NCI-H1105 treated with DMSO at 0.1 percent for 48 hours (cell line): ENCODE measurements around the gene SEMA5A.
"Not testable (repeated sequence)": the region's sequence is repeated elsewhere in the genome, so short reads cannot be mapped to it uniquely, and the experiment has no call there.

Experiments
- DNase-seq: peaks from one replicate; lab custom pipeline; 2025; lab: John Stamatoyannopoulos, UW

SEMA5A gene

GRCh38 chr5:9440517-9440916, 105.4 kb downstream of the SEMA5A start:
- DNase-seq: no peak

DNA sequence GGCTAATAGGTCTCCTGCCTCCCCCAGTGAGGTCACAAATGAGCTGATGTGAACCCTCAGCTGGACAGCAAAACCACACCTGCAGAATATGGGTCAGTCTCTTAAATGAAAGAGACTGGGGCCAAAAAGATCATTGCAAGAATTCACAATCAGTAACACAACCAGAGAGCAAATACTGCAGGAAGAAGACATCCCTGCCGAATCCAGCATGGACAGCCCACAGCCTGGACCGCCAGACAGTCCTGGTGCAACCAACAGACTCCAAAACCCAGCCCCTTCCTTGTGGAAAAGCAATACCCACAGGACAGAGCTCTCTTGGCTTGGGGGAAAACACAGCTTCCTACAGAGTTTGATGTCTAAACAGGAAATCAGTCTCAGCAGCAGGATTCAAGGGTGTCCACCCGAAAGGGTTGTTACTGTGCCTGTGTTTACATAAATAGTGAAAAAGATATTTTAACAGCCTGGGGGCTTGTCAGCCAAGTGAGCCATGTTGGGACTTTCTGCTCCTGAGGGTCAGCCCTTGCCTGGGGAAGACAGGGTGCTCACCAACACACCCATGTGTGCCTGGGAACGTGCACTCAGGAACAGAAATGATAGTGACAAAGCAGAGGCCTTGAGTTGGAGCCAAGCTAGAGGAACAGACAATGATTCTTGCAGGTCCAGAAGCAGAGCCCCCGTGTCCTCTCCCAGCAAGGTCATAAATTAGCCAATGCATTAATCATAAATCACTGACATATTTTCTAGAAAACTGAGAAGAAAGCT, 106.2 kb downstream of the SEMA5A start:
- DNase-seq: no peak

GRCh38 chr5:9438596-9439354, 107.1 kb downstream of the SEMA5A start:
- DNase-seq: no peak

GRCh38 chr5:9437741-9438240, 108.1 kb downstream of the SEMA5A start:
- no peak for DNase-seq

DNA sequence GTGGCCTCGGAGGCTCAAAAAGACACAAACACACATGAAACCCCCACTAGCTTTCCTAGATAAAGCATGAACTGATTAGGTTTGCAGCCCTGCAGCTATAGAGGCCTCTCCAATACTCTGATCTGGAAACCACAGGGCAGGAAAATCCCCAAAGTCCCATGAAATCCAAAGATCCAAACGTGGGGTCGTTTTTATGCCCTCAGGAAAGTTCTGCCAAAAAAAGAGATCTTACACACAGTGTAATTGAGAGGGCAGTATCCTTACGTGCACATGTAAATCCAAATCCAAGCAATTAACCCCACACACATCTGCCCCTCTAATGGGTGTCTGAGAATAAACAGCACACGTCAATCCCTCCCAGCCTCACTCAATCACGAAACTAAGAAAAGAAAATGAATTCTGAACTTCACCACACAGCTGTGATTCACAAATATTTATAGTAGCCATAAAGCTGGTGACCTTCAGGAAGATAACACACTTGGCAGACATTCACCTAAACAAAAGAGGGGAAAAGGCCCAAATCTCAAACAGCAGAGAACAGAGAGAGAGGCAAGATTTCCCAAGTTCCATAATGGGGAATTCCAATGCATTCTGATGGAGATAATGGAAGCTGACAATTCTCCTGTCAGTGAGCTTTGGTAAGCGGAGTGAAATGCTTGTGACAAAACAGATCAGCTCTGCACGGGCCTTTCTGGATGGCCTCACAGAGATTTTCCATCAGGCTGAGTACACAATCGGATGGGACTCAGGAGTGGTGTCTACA, 114.2 kb downstream of the SEMA5A start:
- DNase-seq: no peak

- DNase-seq: no peak
These were observed 114.8 kb downstream of the SEMA5A start for GRCh38 chr5:9431151-9431495.

DNA sequence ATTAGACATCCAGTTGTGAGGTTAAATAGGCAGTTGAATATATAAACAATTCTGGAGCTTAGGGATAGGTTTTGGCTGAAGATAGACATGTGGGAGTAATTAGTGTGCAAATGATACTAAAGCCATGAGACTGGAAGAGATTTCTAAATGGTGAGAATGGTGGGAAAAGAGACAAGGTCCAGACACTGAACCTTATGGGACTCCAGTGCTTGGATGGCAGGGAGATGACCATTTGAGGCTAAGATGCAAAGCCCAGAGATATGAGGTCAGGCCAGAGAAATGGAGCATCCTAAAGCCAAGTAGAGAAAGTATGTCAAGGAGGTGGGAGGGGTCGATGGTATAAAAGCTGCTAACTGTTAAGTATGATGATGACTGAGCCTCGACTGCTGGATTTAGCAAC, 115.6 kb downstream of the SEMA5A start:
- DNase-seq: no peak

- no peak for DNase-seq
These were observed 116.1 kb downstream of the SEMA5A start for GRCh38 chr5:9429691-9430215.

GRCh38 chr5:9428272-9428671, 117.6 kb downstream of the SEMA5A start:
- no peak for DNase-seq

- DNase-seq: no peak
These were observed 120.2 kb downstream of the SEMA5A start for GRCh38 chr5:9425710-9426109.

GRCh38 chr5:9423571-9423970, 122.3 kb downstream of the SEMA5A start:
- DNase-seq: no peak

GRCh38 chr5:9421884-9422283, 124.0 kb downstream of the SEMA5A start:
- no peak for DNase-seq

DNA sequence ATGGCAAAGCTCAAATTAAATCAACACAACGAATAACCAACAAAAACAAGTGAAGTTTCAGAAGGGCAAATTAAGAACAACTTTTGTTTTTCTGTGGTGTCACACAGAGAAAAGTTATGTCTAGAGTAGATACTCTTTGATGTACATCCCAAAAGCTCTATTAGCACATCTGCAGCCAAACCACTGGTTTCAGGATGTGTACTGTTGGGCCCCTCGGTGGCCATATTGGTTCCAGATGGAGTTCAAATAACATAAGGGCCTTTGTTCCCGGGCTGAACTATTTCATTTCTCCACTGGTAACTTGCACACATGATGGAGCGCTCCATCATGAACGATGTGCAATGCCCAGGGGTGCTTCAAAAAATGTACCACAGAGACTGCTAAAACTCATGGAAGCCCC, 126.1 kb downstream of the SEMA5A start:
- no peak for DNase-seq

DNA sequence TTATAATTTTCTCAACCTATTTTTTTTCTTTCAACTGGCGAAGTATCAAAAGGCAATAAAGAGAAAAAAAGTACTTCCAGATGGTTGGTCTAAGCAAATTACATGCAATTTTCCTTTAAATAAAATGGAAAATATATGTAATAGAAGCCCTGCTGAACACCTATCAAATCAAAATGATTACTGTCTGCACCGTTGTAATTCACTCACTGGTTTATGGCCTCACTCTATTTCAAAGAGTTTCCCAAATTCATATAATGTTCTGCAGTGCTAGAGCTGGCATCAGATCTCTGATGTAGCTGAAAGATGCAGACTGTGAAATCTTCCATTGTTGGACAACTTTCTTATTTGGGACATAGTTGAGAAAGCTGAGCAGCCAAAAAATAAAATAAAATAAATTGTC, 130.3 kb downstream of the SEMA5A start:
- DNase-seq: no peak

DNA sequence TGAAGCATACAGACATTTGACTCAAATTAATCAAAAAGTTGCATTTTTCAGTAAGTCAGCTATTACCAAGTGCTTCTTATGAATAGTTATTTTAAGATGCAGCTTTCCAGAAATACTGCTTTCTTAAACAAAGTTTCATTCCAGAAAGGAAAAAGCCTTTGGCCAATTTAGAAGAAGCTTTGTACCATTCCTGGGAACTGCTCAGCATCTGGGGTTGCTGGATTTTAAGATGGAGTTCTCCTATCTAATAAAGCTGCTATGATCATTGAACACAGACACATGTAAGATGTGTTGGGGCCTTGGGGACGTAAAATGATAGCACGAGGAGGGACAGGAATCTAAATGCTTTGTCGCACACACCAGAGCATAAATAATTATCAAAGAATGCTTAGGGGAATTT, 130.8 kb downstream of the SEMA5A start:
- DNase-seq: no peak

- DNase-seq: no peak
These were observed 134.7 kb downstream of the SEMA5A start for GRCh38 chr5:9411142-9411541.

- DNase-seq: no peak
These were observed 136.4 kb downstream of the SEMA5A start for GRCh38 chr5:9409413-9409960.

DNA sequence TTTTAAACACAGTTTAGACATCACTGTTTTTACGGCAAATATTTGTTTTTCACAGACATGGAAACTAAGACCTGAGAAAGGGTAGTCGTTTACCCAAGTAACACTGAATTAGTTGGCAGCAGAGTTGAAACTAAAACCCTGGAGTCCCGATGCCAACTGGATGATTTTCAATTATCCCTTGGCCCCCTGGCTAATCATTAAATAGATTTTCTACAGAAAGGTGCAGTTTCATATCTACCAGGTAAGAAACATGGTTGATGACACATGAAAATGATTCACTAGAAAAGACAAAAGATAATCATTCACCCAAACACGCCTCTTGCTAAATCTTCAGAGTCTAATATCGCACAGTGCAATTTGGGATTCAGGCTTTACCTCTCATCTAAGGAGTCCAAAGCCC, 136.9 kb downstream of the SEMA5A start:
- DNase-seq: no peak

DNA sequence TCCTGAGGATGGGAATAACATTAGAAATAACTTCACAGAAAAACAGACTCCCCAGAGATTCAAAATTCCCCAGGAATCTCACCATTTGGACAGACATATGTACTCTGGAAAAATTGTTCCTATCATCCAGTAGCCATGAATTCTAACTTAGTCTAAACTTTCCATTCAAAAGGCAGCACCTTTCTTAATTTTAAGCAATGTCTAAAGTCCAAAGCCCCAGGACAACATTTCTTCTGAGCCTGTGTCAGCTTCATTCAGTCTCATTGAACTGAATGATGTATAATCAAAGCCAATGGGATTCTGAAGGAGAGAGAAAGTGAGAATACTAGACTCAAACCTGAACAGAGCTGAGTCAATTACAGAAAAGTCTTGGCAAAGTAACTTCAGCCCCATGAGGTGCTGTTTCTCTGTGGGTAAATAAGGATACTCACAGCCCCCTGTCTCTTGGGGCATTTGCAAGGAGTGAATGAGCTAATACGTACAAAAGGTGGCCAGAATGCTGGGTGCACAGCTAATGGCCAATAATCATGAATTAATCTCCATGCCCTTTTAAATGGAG, 140.6 kb downstream of the SEMA5A start:
- DNase-seq: no peak

DNA sequence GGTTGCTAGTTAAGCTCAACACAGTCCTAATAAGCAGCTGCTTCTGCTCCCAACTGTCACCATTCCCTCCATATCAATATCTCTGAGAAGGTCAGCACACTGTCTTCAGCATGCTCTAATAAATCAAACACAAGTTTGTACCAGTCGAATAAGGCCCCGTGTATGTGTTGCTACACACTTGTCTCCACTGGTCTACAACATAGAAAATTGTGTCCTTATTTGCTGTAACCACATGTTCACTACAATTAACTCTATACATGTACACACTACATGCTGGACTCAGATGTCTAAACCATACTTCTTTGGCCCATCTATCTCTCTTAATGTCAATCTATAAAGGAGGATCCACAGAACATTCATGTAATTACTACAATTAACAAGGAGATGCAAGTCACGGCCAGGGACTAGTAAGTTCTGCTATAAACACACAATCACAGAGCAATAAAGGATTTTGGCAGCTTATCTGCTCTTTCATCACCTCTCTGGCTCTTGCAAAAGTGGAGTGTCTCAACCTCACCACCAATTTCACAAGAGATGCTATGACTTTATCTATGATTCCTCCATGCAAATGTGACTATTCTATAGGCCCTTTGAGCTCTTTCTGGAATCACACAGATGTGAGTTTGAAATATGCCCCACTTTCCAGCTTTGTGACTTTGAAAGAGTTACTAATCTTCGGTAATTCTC, 143.9 kb downstream of the SEMA5A start:
- DNase-seq: no peak

- not testable (repeated sequence) for DNase-seq
These were observed 146.1 kb downstream of the SEMA5A start for GRCh38 chr5:9399783-9400182.
